GM23338 (cell line): ENCODE data around the gene TNNT3. TPM values are rescaled to one million over a fixed set of nuclear protein-coding genes. Genes with fewer than 3 reads are reported as not detected.

ENCODE experiments used
- ATAC-seq: fragments of 200-7000 bp; cut with Tn5 transposase; 3 replicates; pipeline ENCODE4 v1.9.1; 2020
- DNase-seq: peaks from one replicate; pipeline ENCODE4 v3.0.0-alpha.2; 2015; ENCODE audit warnings: low spot score
- H2AFZ ChIP-seq: fragments of 200-600 bp; sonication (generic); 2 replicates; pipeline ENCODE4 v1.8.0; 2016; ENCODE audit warnings: antibody characterized with exemption, mild to moderate bottlenecking, moderate library complexity
- H3F3A ChIP-seq: fragments of 200-600 bp; sonication (generic); replicated peaks from 2 replicates; pipeline ENCODE4 v1.8.0; 2017; ENCODE audit warnings: antibody characterized with exemption, mixed run types, low read depth
- H3K27ac ChIP-seq: fragments of 200-600 bp; sonication (generic); 2 replicates; pipeline ENCODE4 v1.6.1; 2016; ENCODE audit warnings: low read depth
- H3K27me3 ChIP-seq: fragments of 200-600 bp; sonication (generic); 2 replicates; pipeline ENCODE4 v1.8.0; 2016; ENCODE audit warnings: mild to moderate bottlenecking, mixed run types, moderate library complexity; ENCODE audit not compliant: insufficient read depth
- H3K36me3 ChIP-seq: fragments of 200-600 bp; sonication (generic); 2 replicates; pipeline ENCODE4 v1.8.0; 2016; ENCODE audit warnings: mild to moderate bottlenecking; ENCODE audit not compliant: insufficient read depth
- H3K4me1 ChIP-seq: fragments of 200-600 bp; sonication (generic); 2 replicates; pipeline ENCODE4 v1.8.0; 2016; ENCODE audit warnings: mild to moderate bottlenecking, moderate library complexity; ENCODE audit not compliant: insufficient read depth
- H3K4me2 ChIP-seq: fragments of 200-600 bp; sonication (generic); 2 replicates; pipeline ENCODE4 v1.7.1; 2017; ENCODE audit warnings: mixed run types
- H3K4me3 ChIP-seq: fragments of 200-600 bp; sonication (generic); 2 replicates; pipeline ENCODE4 v1.6.1; 2016; ENCODE audit warnings: mixed run types
- H3K79me2 ChIP-seq: fragments of 200-600 bp; sonication (generic); replicated peaks from 2 replicates; pipeline ENCODE4 v1.8.0; 2017; ENCODE audit warnings: mild to moderate bottlenecking; ENCODE audit not compliant: insufficient read depth
- H3K9me2 ChIP-seq: fragments of 200-600 bp; sonication (generic); 2 replicates; pipeline ENCODE4 v1.8.0; 2017; ENCODE audit not compliant: insufficient read depth
- H4K20me1 ChIP-seq: fragments of 200-600 bp; sonication (generic); replicated peaks from 2 replicates; pipeline ENCODE4 v1.8.0; 2017; ENCODE audit warnings: mild to moderate bottlenecking; ENCODE audit not compliant: insufficient read depth
- H3K27ac Mint-ChIP-seq: 2 replicates; pipeline ENCODE4 v1.8.0; 2020; ENCODE audit warnings: inconsistent platforms, mild to moderate bottlenecking, moderate library complexity, mixed read lengths
- H3K27me3 Mint-ChIP-seq: 3 replicates; pipeline ENCODE4 v1.8.0; 2022; ENCODE audit warnings: low read depth, mild to moderate bottlenecking, moderate library complexity, mixed read lengths, inconsistent platforms; ENCODE audit not compliant: insufficient read depth, poor library complexity
- H3K36me3 Mint-ChIP-seq: 3 replicates; pipeline ENCODE4 v1.8.0; 2021; ENCODE audit warnings: low read depth, mild to moderate bottlenecking, inconsistent platforms, moderate library complexity, mixed read lengths
- H3K4me1 Mint-ChIP-seq: 3 replicates; pipeline ENCODE4 v1.8.0; 2020; ENCODE audit warnings: mild to moderate bottlenecking, inconsistent platforms, mixed read lengths
- H3K4me3 Mint-ChIP-seq: 3 replicates; pipeline ENCODE4 v1.8.0; 2021; ENCODE audit warnings: moderate library complexity, mild to moderate bottlenecking, inconsistent platforms, mixed read lengths
- H3K9me3 Mint-ChIP-seq: 3 replicates; pipeline ENCODE4 v1.8.0; 2020; ENCODE audit warnings: moderate library complexity, mild to moderate bottlenecking, inconsistent platforms, mixed read lengths
- EZH2phosphoT487 ChIP-seq: fragments of 200-600 bp; sonication (generic); IDR thresholded peaks from one replicate; pipeline ENCODE4 v1.8.1; 2018; ENCODE audit warnings: antibody characterized with exemption; ENCODE audit not compliant: unreplicated experiment
- NANOG ChIP-seq: IDR thresholded peaks from 2 replicates; pipeline ENCODE4 v1.6.1; 2016; ENCODE audit warnings: antibody characterized with exemption, borderline replicate concordance
- STAT1 ChIP-seq: IDR thresholded peaks from one replicate; pipeline ENCODE4 v1.6.1; 2016; ENCODE audit warnings: antibody characterized with exemption; ENCODE audit not compliant: unreplicated experiment
- ZNF114 ChIP-seq: fragments of 250-450 bp; sonication (Bioruptor Pico); IDR thresholded peaks from 2 replicates; pipeline ENCODE4 v1.5.0; 2020; ENCODE audit warnings: mild to moderate bottlenecking, moderate library complexity
- ZNF331 ChIP-seq: fragments of 250-450 bp; sonication (Bioruptor Pico); IDR thresholded peaks from 2 replicates; pipeline ENCODE4 v1.5.0; 2020; ENCODE audit warnings: low read depth, mild to moderate bottlenecking, moderate library complexity
- polyA plus RNA-seq: library from polyadenylated mRNA; unstranded; fragments of >200 nt; fragmentation: Nextera tagmentation; extraction: Ambion mirVana; gene quantifications from 2 replicates; pipeline ENCODE4 v1.2.1, GENCODE V29; 2016
- total RNA-seq: library from RNA; depleted of rRNA; stranded (reverse); fragments of >200 nt; shearing (Covaris generic); gene quantifications from 2 replicates; pipeline ENCODE4 v1.2.3, GENCODE V29; 2014
- TF ChIP-seq, protein P1 (sequence below): IDR thresholded peaks from one replicate; pipeline ENCODE4 v1.6.1; 2018; ENCODE audit warnings: antibody characterized with exemption; ENCODE audit not compliant: unreplicated experiment
- TF ChIP-seq, protein P2 (sequence below): IDR thresholded peaks from 2 replicates; pipeline ENCODE4 v1.6.1; 2016; ENCODE audit warnings: antibody characterized with exemption

Gene TNNT3
- total and polyA plus RNA-seq, 2 experiments from 2014 or later: not detected

DNA sequence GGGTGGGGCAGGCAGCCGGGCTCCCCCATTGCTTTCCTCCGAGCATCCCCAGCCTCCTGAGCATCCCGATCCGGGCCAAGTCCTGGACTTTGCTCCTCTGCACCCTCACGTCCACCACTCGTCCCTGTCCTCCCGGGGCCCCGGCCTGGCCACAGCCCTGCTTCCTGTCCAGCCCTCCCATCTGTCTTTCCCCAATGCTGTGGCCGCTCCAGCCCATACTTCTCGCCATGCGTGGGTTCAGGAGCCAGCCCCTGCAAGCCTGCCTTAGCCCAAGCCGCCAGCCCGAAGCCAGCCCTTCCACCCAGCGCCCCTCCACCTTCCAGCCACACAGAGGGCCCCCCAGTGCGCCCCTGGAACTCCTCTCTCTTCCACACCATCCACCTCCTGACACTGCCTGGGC, 51.5 kb downstream of the TNNT3 start:
- H3K4me1 Mint-ChIP-seq: no peaks in the 10 kb centered on the region
- Histone ChIP-seq H3K27me3 (no peaks in the 10 kb centered on the region), H3K4me1 (no peaks in the 10 kb centered on the region), H4K20me1 (no peaks in the 10 kb centered on the region), H3K4me2 (no peak overlapping the region), H3K79me2 (no peaks in the 10 kb centered on the region), H3K9me2 (no peaks in the 10 kb centered on the region), H3K4me3 (no peak overlapping the region), H3K27ac (no peak overlapping the region), H3K36me3 (no peaks in the 10 kb centered on the region), H3F3A (no peaks in the 10 kb centered on the region), H2AFZ (no peak overlapping the region)
- H3K9me3 Mint-ChIP-seq: no peaks in the 10 kb centered on the region
- no peak overlapping the region for H3K27ac Mint-ChIP-seq
- ATAC-seq: no peak
- H3K4me3 Mint-ChIP-seq: no peak overlapping the region
- TF ChIP-seq, protein P1, sequence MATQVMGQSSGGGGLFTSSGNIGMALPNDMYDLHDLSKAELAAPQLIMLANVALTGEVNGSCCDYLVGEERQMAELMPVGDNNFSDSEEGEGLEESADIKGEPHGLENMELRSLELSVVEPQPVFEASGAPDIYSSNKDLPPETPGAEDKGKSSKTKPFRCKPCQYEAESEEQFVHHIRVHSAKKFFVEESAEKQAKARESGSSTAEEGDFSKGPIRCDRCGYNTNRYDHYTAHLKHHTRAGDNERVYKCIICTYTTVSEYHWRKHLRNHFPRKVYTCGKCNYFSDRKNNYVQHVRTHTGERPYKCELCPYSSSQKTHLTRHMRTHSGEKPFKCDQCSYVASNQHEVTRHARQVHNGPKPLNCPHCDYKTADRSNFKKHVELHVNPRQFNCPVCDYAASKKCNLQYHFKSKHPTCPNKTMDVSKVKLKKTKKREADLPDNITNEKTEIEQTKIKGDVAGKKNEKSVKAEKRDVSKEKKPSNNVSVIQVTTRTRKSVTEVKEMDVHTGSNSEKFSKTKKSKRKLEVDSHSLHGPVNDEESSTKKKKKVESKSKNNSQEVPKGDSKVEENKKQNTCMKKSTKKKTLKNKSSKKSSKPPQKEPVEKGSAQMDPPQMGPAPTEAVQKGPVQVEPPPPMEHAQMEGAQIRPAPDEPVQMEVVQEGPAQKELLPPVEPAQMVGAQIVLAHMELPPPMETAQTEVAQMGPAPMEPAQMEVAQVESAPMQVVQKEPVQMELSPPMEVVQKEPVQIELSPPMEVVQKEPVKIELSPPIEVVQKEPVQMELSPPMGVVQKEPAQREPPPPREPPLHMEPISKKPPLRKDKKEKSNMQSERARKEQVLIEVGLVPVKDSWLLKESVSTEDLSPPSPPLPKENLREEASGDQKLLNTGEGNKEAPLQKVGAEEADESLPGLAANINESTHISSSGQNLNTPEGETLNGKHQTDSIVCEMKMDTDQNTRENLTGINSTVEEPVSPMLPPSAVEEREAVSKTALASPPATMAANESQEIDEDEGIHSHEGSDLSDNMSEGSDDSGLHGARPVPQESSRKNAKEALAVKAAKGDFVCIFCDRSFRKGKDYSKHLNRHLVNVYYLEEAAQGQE: no peak
- TF ChIP-seq, protein P2, sequence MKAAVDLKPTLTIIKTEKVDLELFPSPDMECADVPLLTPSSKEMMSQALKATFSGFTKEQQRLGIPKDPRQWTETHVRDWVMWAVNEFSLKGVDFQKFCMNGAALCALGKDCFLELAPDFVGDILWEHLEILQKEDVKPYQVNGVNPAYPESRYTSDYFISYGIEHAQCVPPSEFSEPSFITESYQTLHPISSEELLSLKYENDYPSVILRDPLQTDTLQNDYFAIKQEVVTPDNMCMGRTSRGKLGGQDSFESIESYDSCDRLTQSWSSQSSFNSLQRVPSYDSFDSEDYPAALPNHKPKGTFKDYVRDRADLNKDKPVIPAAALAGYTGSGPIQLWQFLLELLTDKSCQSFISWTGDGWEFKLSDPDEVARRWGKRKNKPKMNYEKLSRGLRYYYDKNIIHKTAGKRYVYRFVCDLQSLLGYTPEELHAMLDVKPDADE: no peak
- no peak for TF ChIP-seq STAT1
- no peaks in the 10 kb centered on the region for H3K27me3 Mint-ChIP-seq
- no peak for DNase-seq
- no peaks in the 10 kb centered on the region for H3K36me3 Mint-ChIP-seq

DNA sequence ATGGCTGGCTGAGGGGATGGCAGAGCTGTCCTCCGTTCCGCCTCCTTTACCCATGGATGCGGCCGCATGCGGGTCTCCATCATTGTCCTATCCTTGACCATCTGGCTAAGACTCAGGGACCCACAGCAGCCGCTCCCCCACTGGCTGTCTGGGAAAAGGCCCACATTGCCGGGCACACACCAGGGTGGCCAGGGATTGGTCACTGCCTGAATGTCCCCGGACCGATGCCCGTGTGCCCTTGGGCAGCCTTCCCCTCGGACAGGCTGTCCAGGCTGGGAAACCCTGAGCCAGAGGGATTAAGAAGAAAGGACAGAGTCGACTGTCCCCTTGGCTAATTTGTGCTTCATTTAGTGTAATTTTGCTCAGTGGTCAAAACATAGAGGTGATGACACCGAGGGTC, 55.7 kb downstream of the TNNT3 start:
- H3K27me3 ChIP-seq: no peaks in the 10 kb centered on the region
- H3F3A ChIP-seq: no peaks in the 10 kb centered on the region
- Mint-ChIP-seq H3K4me1 (no peaks in the 10 kb centered on the region), H3K36me3 (no peaks in the 10 kb centered on the region), H3K9me3 (no peaks in the 10 kb centered on the region), H3K4me3 (no peak overlapping the region), H3K27me3 (no peaks in the 10 kb centered on the region), H3K27ac (no peak overlapping the region)
- no peaks in the 10 kb centered on the region for H4K20me1 ChIP-seq
- no peak overlapping the region for H3K4me3 ChIP-seq
- no peak overlapping the region for H3K27ac ChIP-seq
- no peak overlapping the region for H2AFZ ChIP-seq
- H3K9me2 ChIP-seq: no peaks in the 10 kb centered on the region
- DNase-seq (no peak), ATAC-seq (no peak)
- H3K79me2 ChIP-seq: no peaks in the 10 kb centered on the region
- no peaks in the 10 kb centered on the region for H3K4me1 ChIP-seq
- no peak overlapping the region for H3K4me2 ChIP-seq
- no peaks in the 10 kb centered on the region for H3K36me3 ChIP-seq
- TF ChIP-seq, protein P1: no peak
- TF ChIP-seq ZNF114 (CRISPR knock-in tag) (no peak), ZNF331 (no peak), NANOG (no peak), EZH2phosphoT487 (no peak)
- TF ChIP-seq, protein P2: no peak
